Brain microvascular endothelial cell (primary cell): ENCODE data around the gene ATP5F1D.

Experiments
- DNase-seq: peaks from one replicate; pipeline ENCODE4 v3.0.0-alpha.2; 2020
- H3K27ac ChIP-seq: fragments of 250-450 bp; sonication (Bioruptor Pico); 2 replicates; pipeline ENCODE4 v1.5.1; 2020; ENCODE audit warnings: mild to moderate bottlenecking, moderate library complexity
- H3K27me3 ChIP-seq: fragments of 250-450 bp; sonication (Bioruptor Pico); replicated peaks from 2 replicates; pipeline ENCODE4 v1.5.1; 2020; ENCODE audit warnings: mild to moderate bottlenecking
- H3K36me3 ChIP-seq: fragments of 250-450 bp; sonication (Bioruptor Pico); replicated peaks from 2 replicates; pipeline ENCODE4 v1.5.1; 2020; ENCODE audit warnings: mild to moderate bottlenecking
- H3K4me3 ChIP-seq: 2 replicates; pipeline ENCODE4 v1.5.1; 2011; ENCODE audit warnings: low read depth, mild to moderate bottlenecking, control low read depth, low read length, moderate library complexity
- in situ Hi-C: cut with HindIII; loops from 2 replicates; pipeline ENCODE4 v1.10.0; 2017; ENCODE audit warnings: low sequenced_read_pairs, low pct_ligation_motif_present
- TF ChIP-seq, protein P1 (sequence below): IDR thresholded peaks from 2 replicates; pipeline ENCODE4 v1.5.1; 2011; ENCODE audit warnings: low read depth, mild to moderate bottlenecking, moderate library complexity, low read length, control low read depth, inconsistent platforms; ENCODE audit errors: missing control alignments

Gene ATP5F1D

DNA sequence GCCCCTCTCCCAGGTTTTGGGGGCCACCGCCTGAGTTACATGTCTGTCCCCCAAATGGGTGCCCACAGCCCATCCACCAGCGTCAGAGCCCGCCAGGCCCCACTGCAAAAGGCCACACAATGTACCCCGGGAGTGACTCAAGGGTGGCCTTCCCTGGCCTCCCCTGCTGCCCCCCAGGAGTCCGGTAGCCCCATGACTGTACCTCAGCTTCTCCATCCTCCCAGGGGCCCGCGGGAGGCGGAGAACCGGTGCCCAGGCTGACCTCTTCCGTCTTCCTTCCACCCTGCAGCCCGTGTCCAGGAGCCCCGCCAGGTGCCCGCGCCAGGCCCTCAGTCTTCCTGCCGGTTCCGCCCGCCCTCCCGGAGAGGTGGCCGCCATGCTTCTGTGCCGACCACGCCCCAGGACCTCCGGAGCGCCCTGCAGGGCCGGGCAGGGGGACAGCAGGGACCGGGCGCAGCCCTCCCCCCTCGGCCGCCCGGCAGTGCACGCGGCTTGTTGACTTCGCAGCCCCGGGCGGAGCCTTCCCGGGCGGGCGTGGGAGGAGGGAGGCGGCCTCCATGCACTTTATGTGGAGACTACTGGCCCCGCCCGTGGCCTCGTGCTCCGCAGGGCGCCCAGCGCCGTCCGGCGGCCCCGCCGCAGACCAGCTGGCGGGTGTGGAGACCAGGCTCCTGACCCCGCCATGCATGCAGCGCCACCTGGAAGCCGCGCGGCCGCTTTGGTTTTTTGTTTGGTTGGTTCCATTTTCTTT lies 14.1 kb upstream of the ATP5F1D start:
- Histone ChIP-seq H3K4me3 (no peak overlapping the region), H3K27me3 (no peaks in the 10 kb centered on the region), H3K27ac (no peak overlapping the region), H3K36me3 (peaks cover 25% of the 10 kb centered on the region)
- in situ Hi-C loops, result loop anchor here (25.0 kb wide), 1 partner anchor 115 kb away; the partner anchor contains the start of gene GPX4
- TF ChIP-seq, protein P1, sequence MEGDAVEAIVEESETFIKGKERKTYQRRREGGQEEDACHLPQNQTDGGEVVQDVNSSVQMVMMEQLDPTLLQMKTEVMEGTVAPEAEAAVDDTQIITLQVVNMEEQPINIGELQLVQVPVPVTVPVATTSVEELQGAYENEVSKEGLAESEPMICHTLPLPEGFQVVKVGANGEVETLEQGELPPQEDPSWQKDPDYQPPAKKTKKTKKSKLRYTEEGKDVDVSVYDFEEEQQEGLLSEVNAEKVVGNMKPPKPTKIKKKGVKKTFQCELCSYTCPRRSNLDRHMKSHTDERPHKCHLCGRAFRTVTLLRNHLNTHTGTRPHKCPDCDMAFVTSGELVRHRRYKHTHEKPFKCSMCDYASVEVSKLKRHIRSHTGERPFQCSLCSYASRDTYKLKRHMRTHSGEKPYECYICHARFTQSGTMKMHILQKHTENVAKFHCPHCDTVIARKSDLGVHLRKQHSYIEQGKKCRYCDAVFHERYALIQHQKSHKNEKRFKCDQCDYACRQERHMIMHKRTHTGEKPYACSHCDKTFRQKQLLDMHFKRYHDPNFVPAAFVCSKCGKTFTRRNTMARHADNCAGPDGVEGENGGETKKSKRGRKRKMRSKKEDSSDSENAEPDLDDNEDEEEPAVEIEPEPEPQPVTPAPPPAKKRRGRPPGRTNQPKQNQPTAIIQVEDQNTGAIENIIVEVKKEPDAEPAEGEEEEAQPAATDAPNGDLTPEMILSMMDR, result no peak
- DNase-seq, result no peak

DNA sequence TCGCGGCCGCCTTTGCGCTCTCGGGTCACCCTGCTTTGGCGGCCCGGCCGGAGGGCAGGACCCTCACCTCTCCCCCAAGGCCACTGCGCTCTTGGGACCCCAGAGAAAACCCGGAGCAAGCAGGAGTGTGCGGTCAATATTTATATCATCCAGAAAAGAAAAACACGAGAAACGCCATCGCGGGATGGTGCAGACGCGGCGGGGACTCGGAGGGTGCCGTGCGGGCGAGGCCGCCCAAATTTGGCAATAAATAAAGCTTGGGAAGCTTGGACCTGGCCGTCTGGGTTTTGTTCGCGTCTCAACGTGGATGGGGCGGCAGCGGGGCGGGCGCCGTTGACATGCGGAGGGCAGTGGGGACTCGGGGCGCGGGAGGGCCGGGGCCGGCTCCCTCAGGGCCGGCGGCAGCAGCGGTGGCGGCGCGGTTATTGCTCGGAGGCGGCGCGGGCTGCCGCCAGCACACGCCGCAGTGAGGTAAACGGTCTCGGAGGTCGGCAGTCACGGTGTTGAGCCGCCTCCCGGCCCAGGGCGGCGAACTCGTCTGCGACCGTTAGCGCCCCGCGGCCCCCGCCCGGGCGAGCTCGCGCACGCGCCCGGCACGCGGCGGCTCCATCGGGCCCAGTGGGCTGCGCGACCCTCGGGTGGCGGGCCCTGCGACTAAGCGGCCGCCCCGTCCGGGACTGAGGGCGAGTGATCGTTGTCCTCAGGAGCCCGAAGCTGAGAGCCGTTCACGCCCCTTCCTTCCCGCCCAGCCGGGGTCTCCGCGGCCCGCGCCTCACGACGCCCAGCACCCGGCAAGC lies 13.2 kb upstream of the ATP5F1D start:
- Histone ChIP-seq H3K36me3 (peaks cover 22% of the 10 kb centered on the region), H3K27ac (no peak overlapping the region), H3K4me3 (no peak overlapping the region), H3K27me3 (no peaks in the 10 kb centered on the region)
- TF ChIP-seq, protein P1, result no peak
- no peak for DNase-seq
- in situ Hi-C loops, result loop anchor here (25.0 kb wide), 1 partner anchor 116 kb away; the partner anchor contains the start of gene GPX4

DNA sequence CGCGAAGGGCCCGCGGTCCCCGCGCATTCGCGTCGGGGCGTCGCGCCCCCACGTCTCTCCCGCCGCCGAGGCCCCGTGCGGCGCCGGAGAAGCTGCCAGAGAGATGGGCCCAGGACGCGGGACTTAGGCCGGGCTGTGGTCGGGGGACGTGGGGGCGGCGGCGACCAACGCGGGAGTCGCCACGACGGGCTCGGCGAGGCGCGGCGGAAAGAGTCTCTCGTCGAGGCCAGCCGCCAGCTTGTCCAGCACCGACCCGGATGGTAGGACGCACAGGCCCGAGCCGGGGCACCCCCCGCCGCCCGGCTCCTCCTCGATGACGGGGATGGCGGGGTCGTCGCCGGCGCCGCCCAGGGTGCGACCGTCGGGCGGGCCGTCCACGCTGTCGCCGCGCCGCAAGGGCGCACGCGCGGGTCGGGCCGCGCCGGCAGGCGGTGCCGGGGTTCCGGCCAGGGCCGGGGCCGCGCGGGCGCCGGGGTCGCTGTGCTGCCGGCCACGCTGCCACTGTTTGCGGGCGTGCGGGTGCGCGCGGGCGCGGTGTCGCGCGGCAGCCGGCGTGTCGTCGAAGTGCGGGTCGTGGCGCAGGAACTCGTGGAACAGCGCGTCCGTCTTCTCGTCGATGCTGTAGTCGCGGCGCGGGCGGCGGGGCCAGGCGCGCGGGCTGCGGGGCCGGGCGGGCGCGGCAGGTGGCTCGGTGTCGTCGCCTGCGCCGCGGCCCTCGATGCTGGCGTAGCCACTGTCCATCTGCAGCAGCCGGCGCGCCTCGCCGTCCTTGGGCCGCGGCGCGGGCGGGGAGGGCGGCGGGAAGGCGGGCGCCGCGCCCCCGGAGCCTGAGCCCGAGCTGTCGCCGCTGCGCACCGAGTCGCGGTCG lies 12.3 kb upstream of the ATP5F1D start:
- Histone ChIP-seq H3K4me3 (no peak overlapping the region), H3K36me3 (peaks cover 29% of the 10 kb centered on the region), H3K27ac (no peak overlapping the region), H3K27me3 (no peaks in the 10 kb centered on the region)
- TF ChIP-seq, protein P1, result no peak
- in situ Hi-C loops, result loop anchor here (25.0 kb wide), 1 partner anchor 117 kb away; the partner anchor contains the start of gene GPX4
- DNase-seq, result no peak

DNA sequence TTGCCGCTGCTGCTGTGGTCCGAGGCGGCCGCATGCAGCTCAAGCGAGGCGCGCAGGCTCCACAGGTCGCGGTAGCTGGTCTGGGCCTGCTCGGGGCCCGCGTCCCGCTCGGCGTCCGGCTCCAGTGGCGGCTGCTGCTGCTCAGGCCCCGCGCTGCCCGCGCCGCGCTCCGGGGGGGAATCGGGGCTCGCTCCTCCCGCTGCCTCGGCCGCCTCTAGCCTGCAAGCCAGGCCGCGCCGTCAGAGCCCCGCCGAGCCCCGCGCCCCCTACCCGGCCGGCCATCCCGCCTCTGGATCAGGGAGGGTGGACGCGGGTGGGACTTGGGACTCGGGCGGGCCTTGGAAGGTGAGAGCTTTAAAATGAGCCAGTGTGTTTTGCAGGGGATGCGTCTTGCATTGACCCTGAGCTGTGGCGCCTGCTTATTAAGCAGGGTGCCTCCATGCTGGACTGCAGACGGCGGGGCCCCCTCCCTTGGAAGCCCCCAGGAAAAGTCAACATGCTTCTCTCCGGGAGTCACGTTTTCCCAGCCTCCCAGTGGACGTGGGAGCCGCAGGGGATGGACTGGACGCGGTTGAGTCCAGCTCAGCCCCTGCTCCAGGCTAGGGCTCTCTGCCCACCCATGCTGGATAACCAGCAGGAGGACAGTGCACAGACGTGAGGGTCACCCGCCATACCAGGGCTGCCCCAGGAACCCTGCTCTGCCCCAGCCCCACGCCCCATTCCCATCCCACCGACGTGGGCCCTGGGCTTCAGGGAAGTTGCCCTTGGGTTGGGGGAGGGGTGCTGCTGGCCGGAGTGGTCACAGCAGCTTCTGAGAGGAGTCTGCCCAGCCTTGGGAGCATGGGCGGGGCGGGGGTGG lies 11.4 kb upstream of the ATP5F1D start:
- no peak for DNase-seq
- in situ Hi-C loops, result loop anchor here (25.0 kb wide), 1 partner anchor 118 kb away; the partner anchor contains the start of gene GPX4
- TF ChIP-seq, protein P1, result no peak
- Histone ChIP-seq H3K36me3 (peaks cover 38% of the 10 kb centered on the region), H3K4me3 (no peak overlapping the region), H3K27ac (no peak overlapping the region), H3K27me3 (no peaks in the 10 kb centered on the region)
